HepG2 (cell line): ENCODE results near the gene SGTB. TPM values are rescaled to one million over a fixed set of nuclear protein-coding genes. Genes with fewer than 3 reads are reported as not detected.
A peak's percentile ranks its signal among the peaks of the same experiment; 100 is the strongest.

Experiments
- ATAC-seq: fragments of 200-7000 bp; cut with Tn5 transposase; 3 replicates; pipeline ENCODE4 v1.9.1; 2020; ENCODE audit warnings: mild to moderate bottlenecking, moderate library complexity
- BruUV-seq: library from RNA; stranded (reverse); fragments of 400-500 nt; replicated peaks from 2 replicates; lab custom pipeline; 2021; lab: Mats Ljungman, UMichigan
- CTCF ChIA-PET: fragments of 300-600 bp; formaldehyde crosslinking; extraction: SDS; loops from one replicate; lab custom pipeline; 2021; ENCODE audit warnings: low total read pairs, inconsistent platforms, low intra/inter-chr PET ratio; lab: Yijun Ruan, JAX
- POLR2A ChIA-PET: fragments of 350-600 bp; sonication (Branson Sonifier 250); formaldehyde crosslinking; loops from one replicate; lab custom pipeline; 2020; ENCODE audit warnings: antibody characterized with exemption, inconsistent platforms; lab: Yijun Ruan, JAX
- DNase-seq: peaks from one replicate; pipeline ENCODE4 v3.0.0-alpha.2; 2015; ENCODE audit warnings: low spot score
- FAIRE-seq: peaks from 3 replicates; lab custom pipeline; 2011; peaks lifted over from hg19 to GRCh38; lab: Jason Lieb, UNC
- H2AFZ ChIP-seq: one replicate; pipeline ENCODE4 v1.6.1; 2011; ENCODE audit warnings: low read length, inconsistent platforms
- H3K27ac ChIP-seq: fragments of 300-600 bp; 3 replicates; pipeline ENCODE4 v1.8.0; 2011; ENCODE audit warnings: mixed run types, mild to moderate bottlenecking, mixed read lengths, low read length, inconsistent platforms; ENCODE audit not compliant: insufficient read depth; ENCODE audit errors: extremely low read length
- H3K27me3 ChIP-seq, 2 experiments: fragments of 200-600 bp in 1 of 2; 2 replicates in 1 of 2; 3 replicates in 1 of 2; pipeline versions ENCODE4 v1.6.0 to v1.8.0; 2011; ENCODE audit warnings: low read length in 2 of 2, mild to moderate bottlenecking in 2 of 2, moderate library complexity in 2 of 2, inconsistent platforms in 1 of 2; ENCODE audit not compliant: insufficient read depth in 2 of 2, control insufficient read depth in 1 of 2
- H3K36me3 ChIP-seq, 2 experiments: fragments of 200-600 bp in 1 of 2; replicated peaks in 1 of 2; 2 replicates in 1 of 2; 3 replicates in 1 of 2; pipeline versions ENCODE4 v1.5.1 to v1.8.0; 2011; ENCODE audit warnings: low read length in 2 of 2, inconsistent platforms in 1 of 2; ENCODE audit not compliant: insufficient read depth in 2 of 2, control insufficient read depth in 1 of 2
- H3K4me1 ChIP-seq: 2 replicates; pipeline ENCODE4 v1.5.1; 2012; ENCODE audit warnings: low read length, inconsistent platforms; ENCODE audit not compliant: insufficient read depth
- H3K4me2 ChIP-seq: 2 replicates; pipeline ENCODE4 v1.6.0; 2011; ENCODE audit warnings: low read depth, low read length, inconsistent platforms
- H3K4me3 ChIP-seq, 3 experiments: fragments of 200-600 bp in 1 of 3; sonication (generic), shearing (Covaris generic) in 1 of 3; replicated peaks in 1 of 3; 2 replicates each; pipeline ENCODE4 v1.5.1; 2011 to 2016; ENCODE audit warnings: low read length in 3 of 3, inconsistent platforms in 2 of 3, low read depth in 2 of 3, mild to moderate bottlenecking in 2 of 3, control low read depth in 1 of 3, mixed read lengths in 1 of 3; ENCODE audit not compliant: insufficient read depth in 1 of 3
- H3K79me2 ChIP-seq: one replicate; pipeline ENCODE4 v1.6.1; 2011; ENCODE audit warnings: low read length, inconsistent platforms; ENCODE audit not compliant: insufficient read depth
- H3K9ac ChIP-seq: 2 replicates; pipeline ENCODE4 v1.6.0; 2011; ENCODE audit warnings: mild to moderate bottlenecking, low read depth, low read length, inconsistent platforms; ENCODE audit not compliant: insufficient read depth
- H3K9me3 ChIP-seq: 2 replicates; pipeline ENCODE4 v1.5.1; 2012; ENCODE audit warnings: mild to moderate bottlenecking, low read length
- H4K20me1 ChIP-seq: 2 replicates; pipeline ENCODE4 v1.6.0; 2011; ENCODE audit warnings: inconsistent platforms, mild to moderate bottlenecking, low read length, moderate library complexity; ENCODE audit not compliant: insufficient read depth
- ETV6 ChIP-seq: sonication (generic); formaldehyde crosslinking; conservative IDR thresholded peaks from 2 replicates; pipeline ENCODE4 v1.4.0; 2020; ENCODE audit warnings: missing genetic modification reagents
- FOXA3 ChIP-seq: IDR thresholded peaks from 2 replicates; pipeline ENCODE4 v1.6.1; 2016; ENCODE audit warnings: missing genetic modification reagents, missing compliant biosample characterization
- FOXP1 ChIP-seq, 2 experiments: fragments of 450-650 bp in 1 of 2; IDR thresholded peaks; 2 replicates each; pipeline ENCODE4 v1.6.1; 2017 to 2018; ENCODE audit warnings: antibody characterized with exemption in 1 of 2
- HIVEP1 ChIP-seq: sonication (generic); formaldehyde crosslinking; IDR thresholded peaks from 2 replicates; pipeline ENCODE4 v1.4.0; 2020; ENCODE audit warnings: mild to moderate bottlenecking, missing genetic modification reagents
- KDM6A ChIP-seq: IDR thresholded peaks from 2 replicates; pipeline ENCODE4 v1.6.1; 2016; ENCODE audit warnings: low read depth
- MIER2 ChIP-seq: IDR thresholded peaks from 2 replicates; pipeline ENCODE4 v1.6.1; 2016; ENCODE audit warnings: missing biosample characterization, missing genetic modification reagents
- NFE2 ChIP-seq: sonication (generic); formaldehyde crosslinking; IDR thresholded peaks from 2 replicates; pipeline ENCODE4 v1.4.0; 2020; ENCODE audit warnings: missing genetic modification reagents
- PAWR ChIP-seq: sonication (generic); formaldehyde crosslinking; IDR thresholded peaks from 2 replicates; pipeline ENCODE4 v1.4.0; 2020; ENCODE audit warnings: missing genetic modification reagents, mild to moderate bottlenecking, borderline replicate concordance
- PHF8 ChIP-seq: sonication (generic); formaldehyde crosslinking; IDR thresholded peaks from 2 replicates; pipeline ENCODE4 v1.5.0; 2020; ENCODE audit warnings: missing genetic modification reagents
- SALL2 ChIP-seq: sonication (generic); formaldehyde crosslinking; IDR thresholded peaks from 2 replicates; pipeline ENCODE4 v1.8.1; 2023; ENCODE audit warnings: mild to moderate bottlenecking, missing genetic modification reagents, inconsistent platforms
- YEATS4 ChIP-seq: sonication (generic); formaldehyde crosslinking; IDR thresholded peaks from 2 replicates; pipeline ENCODE4 v1.4.0; 2020; ENCODE audit warnings: missing genetic modification reagents, borderline replicate concordance
- ZEB1 ChIP-seq: IDR thresholded peaks from 2 replicates; pipeline ENCODE4 v1.6.1; 2012; ENCODE audit warnings: mild to moderate bottlenecking, low read depth, inconsistent platforms; ENCODE audit not compliant: insufficient replicate concordance
- ZFP62 ChIP-seq: sonication (generic); formaldehyde crosslinking; IDR thresholded peaks from 2 replicates; pipeline ENCODE4 v1.4.0; 2020; ENCODE audit warnings: missing genetic modification reagents
- ZNF101 ChIP-seq: sonication (generic); formaldehyde crosslinking; IDR thresholded peaks from 2 replicates; pipeline ENCODE4 v1.4.0; 2020; ENCODE audit warnings: mild to moderate bottlenecking, low read depth, missing genetic modification reagents, borderline replicate concordance
- ZNF382 ChIP-seq: sonication (generic); formaldehyde crosslinking; IDR thresholded peaks from 2 replicates; pipeline ENCODE4 v1.5.0; 2020; ENCODE audit warnings: missing genetic modification reagents, mild to moderate bottlenecking, borderline replicate concordance
- ZNF510 ChIP-seq: sonication (generic); formaldehyde crosslinking; IDR thresholded peaks from 2 replicates; pipeline ENCODE4 v1.4.0; 2020; ENCODE audit warnings: low read depth, mild to moderate bottlenecking, missing genetic modification reagents
- ZNF570 ChIP-seq: sonication (generic); formaldehyde crosslinking; IDR thresholded peaks from 2 replicates; pipeline ENCODE4 v1.4.0; 2020; ENCODE audit warnings: mild to moderate bottlenecking, missing genetic modification reagents, borderline replicate concordance
- ZNF782 ChIP-seq: sonication (generic); formaldehyde crosslinking; IDR thresholded peaks from 2 replicates; pipeline ENCODE4 v1.4.0; 2020; ENCODE audit warnings: missing genetic modification reagents, mild to moderate bottlenecking, borderline replicate concordance
- WGBS: methylation state at CpG from one replicate; pipeline ENCODE4 v1.1.6; 2017; ENCODE audit warnings: low lambda C conversion rate; 5-methylcytosine and 5-hydroxymethylcytosine counted together
- in situ Hi-C: cut with HindIII; loops from 2 replicates; pipeline ENCODE4 v1.10.0; 2017; ENCODE audit warnings: low pct_unique_long_range_greater_than_20kb; ENCODE audit not compliant: extremely low pct_ligation_motif_present
- intact Hi-C: fragments of 100-400 bp; cut with micrococcal nuclease; formaldehyde crosslinking; loops from one replicate; pipeline ENCODE4 v1.10.0; 2022; ENCODE audit not compliant: unreplicated experiment
- polyA plus RNA-seq, 8 experiments: library from polyadenylated mRNA; depleted of rRNA in 3 of 8; stranded (reverse) in 7 of 8; unstranded in 1 of 8; fragments of >200 nt; fragmentation: Illumina TruSeq in 4 of 8; extraction: Trizol in 4 of 8; gene quantifications; 2 replicates each; pipeline versions ENCODE4 v1.2.1 to v1.2.3, GENCODE V29; 2011 to 2016; ENCODE audit warnings: low read depth in 4 of 8, missing spikeins in 1 of 8, mixed read lengths in 1 of 8; ENCODE audit not compliant: insufficient read depth in 1 of 8
- total RNA-seq, 5 experiments: library from RNA; depleted of rRNA; stranded (reverse); fragments of >200 nt; fragmentation: Illumina TruSeq; extraction: Trizol; gene quantifications; 2 replicates each; pipeline ENCODE4 v1.2.3, GENCODE V29; 2016; ENCODE audit warnings: low read depth in 1 of 5
- TF ChIP-seq, protein P1 (sequence below): sonication (generic); IDR thresholded peaks from 2 replicates; pipeline ENCODE4 v1.6.1; 2016; ENCODE audit warnings: low read depth, borderline replicate concordance
- TF ChIP-seq, protein P2 (sequence below): sonication (generic); formaldehyde crosslinking; IDR thresholded peaks from 2 replicates; pipeline ENCODE4 v1.4.0; 2020; ENCODE audit warnings: low read depth, mild to moderate bottlenecking, missing genetic modification reagents

SGTB gene
- total and polyA plus RNA-seq, 2 of the 13 experiments (the other 11 are each of a cell fraction or from before 2014, with no cell fraction given) = 5.2 to 11.2 TPM

DNA sequence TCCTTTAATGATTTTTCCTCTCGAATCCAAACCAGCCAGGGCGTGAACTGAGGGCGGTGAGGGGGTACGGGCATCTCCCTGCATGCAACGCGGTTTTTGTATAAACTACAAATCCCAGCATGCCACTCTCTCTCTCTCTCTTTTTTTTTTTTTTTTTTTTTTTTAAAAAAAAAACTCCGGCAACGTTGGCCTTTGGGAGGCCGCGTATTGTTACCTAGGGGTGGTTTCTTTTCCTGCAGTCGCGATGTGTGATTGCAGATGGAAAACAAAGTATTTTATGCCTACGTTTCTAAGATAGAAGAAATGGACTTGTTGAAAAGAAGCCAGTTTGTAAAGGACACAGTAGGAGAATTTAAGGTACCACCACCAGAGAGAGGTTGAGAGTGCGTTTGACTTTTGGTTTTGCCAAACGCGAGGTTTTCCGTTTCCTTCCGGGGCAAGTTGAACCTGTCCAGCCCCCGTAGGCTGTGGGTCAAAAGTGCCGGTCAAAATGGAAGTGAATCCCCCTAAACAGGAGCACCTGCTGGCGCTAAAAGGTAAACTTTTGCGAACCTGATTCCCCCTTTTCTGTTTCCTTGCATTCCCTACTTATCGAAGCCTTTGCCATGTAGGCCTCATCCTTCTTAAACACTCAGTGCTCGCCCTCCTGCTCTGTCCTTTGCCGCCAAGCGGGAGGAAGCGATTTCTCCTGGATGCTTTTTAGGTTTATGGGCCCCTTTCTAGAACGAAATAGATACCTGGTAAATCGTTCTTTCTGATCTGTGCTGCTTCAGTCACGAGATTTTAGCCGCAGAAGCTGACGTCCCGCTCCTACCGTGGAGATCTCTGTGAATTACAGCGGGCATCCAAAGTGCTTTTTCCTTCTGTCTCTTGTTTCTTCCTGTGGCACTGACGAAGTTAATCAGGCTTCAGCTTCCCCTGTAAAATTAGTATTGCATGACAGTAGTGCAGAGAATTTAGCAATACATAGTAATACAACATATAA, 97.0 kb downstream of the SGTB start, which contains the start of the genes SHLD3 and TRAPPC13 (continued):
- TF ChIP-seq ZNF101 (CRISPR knock-in tag) = no peak
- TF ChIP-seq, protein P1, sequence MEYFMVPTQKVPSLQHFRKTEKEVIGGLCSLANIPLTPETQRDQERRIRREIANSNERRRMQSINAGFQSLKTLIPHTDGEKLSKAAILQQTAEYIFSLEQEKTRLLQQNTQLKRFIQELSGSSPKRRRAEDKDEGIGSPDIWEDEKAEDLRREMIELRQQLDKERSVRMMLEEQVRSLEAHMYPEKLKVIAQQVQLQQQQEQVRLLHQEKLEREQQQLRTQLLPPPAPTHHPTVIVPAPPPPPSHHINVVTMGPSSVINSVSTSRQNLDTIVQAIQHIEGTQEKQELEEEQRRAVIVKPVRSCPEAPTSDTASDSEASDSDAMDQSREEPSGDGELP = no peak
- TF ChIP-seq FOXA3 (CRISPR knock-in tag) = peak; percentile 8; the same call in 1 of the 2 replicates
- TF ChIP-seq KDM6A (CRISPR knock-in tag) = no peak
- no peak for TF ChIP-seq NFE2 (CRISPR knock-in tag)

DNA sequence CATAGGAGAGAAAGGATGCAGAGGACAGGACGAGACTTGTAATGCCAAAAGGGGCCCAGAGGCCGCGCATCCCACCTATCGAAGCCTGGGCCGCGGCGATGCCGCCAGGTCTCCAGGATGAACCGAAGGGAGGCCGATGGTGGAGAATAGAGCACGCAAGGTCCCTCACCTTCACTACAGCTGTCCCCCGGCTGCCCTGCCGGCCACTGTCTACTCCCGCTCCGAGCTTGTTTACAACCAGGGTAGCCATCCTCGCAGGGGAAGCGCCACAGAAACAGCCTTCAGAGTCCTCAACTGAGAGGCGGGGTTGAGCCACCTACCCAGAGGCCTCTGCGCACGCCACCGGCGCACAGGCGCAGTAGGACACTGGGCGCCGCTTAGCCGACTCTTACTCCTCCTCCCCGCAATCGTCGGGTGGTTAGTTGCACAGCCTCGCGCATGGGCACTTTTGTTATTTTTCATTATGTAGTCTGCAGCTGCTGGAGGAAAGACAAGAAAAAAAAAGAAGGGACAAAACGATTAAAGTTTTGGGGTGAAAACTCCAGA, 97.8 kb downstream of the SGTB start, which contains the start of gene TRIM23:
TSS of gene TRIM23 (minus strand) at position 309 of the 546 bp plus-strand sequence. CDS start at position 250, 59 bp downstream.
- peaks cover 51% of the 10 kb centered on the region for H3K79me2 ChIP-seq
- TF ChIP-seq ZNF570 (CRISPR knock-in tag) (no peak), SALL2 (CRISPR knock-in tag) (0 out of 2 replicates have a peak, but pooled peaks have one; percentile 54), HIVEP1 (CRISPR knock-in tag) (peak; percentile 83), PHF8 (CRISPR knock-in tag) (peak; percentile 78), ZNF382 (no peak), FOXP1 (IDR thresholded peaks at IDR 0.05) (no peak), FOXP1 (CRISPR knock-in tag; IDR thresholded peaks at IDR 0.05) (no peak), ETV6 (CRISPR knock-in tag) (no peak), MIER2 (CRISPR knock-in tag) (no peak), ZNF782 (CRISPR knock-in tag) (peak; percentile 80; the same call in 1 of the 2 replicates), YEATS4 (CRISPR knock-in tag) (peak; percentile 49; the same call in 1 of the 2 replicates), ZNF510 (CRISPR knock-in tag) (peak; percentile 73; the same call in 1 of the 2 replicates), ZEB1 (no peak), ZFP62 (CRISPR knock-in tag) (no peak), PAWR (peak; percentile 45; the same call in 1 of the 2 replicates)
- TF ChIP-seq, protein P2, sequence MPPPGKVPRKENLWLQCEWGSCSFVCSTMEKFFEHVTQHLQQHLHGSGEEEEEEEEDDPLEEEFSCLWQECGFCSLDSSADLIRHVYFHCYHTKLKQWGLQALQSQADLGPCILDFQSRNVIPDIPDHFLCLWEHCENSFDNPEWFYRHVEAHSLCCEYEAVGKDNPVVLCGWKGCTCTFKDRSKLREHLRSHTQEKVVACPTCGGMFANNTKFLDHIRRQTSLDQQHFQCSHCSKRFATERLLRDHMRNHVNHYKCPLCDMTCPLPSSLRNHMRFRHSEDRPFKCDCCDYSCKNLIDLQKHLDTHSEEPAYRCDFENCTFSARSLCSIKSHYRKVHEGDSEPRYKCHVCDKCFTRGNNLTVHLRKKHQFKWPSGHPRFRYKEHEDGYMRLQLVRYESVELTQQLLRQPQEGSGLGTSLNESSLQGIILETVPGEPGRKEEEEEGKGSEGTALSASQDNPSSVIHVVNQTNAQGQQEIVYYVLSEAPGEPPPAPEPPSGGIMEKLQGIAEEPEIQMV (CRISPR knock-in tag) = peak; percentile 64; the same call in 1 of the 2 replicates

More for the DNA sequence above, 97.8 kb downstream of the SGTB start, which contains the start of gene TRIM23:
- Histone ChIP-seq H4K20me1 (no peaks in the 10 kb centered on the region), H3K4me3 (peak within 1 kb of the TSS; percentile 90 to 98 (median 95)), H3K4me1 (peaks cover 28% of the 10 kb centered on the region), H3K27me3 (peaks cover 0 to 4% of the 10 kb centered on the region in 2 experiments; a peak in 2 of 5 replicates), H2AFZ (peak within 1 kb of the TSS; percentile 95), H3K4me2 (peak within 1 kb of the TSS; percentile 83), H3K9ac (peak within 1 kb of the TSS; percentile 93), H3K27ac (peak within 1 kb of the TSS; percentile 95), H3K36me3 (0 out of 5 replicates have a peak, but pooled peaks cover 0 to under 1% of the 10 kb centered on the region in 2 experiments), H3K9me3 (no peaks in the 10 kb centered on the region)
- intact Hi-C loops = loop anchor here (5.0 to 10.0 kb wide), 2 partner anchors 62 to 301 kb away; partner anchors contain the start of genes CENPK, ERBIN and PPWD1
- FAIRE-seq (no peak), ATAC-seq (peak; percentile 99), DNase-seq (peak; percentile 86)
- CTCF ChIA-PET = no interaction called here
- TSS peak; percentile 63 for BruUV-seq
- POLR2A ChIA-PET = interaction anchor here (0.9 to 1.7 kb wide), 4 partner anchors 9 to 61 kb away, joined by 3 to 11 read pairs (median 4); partner anchors contain the start of genes CENPK and PPWD1
- in situ Hi-C loops = no loop called here
- WGBS = under 1% methylated on average over 17 of the region's 32 CpGs
